GM13977 (cell line): ENCODE data around the gene ADCY4.

Source experiments
- DNase-seq: peaks from one replicate; pipeline ENCODE4 v3.0.0; 2012; ENCODE audit warnings: low spot score
- in situ Hi-C: fragments of 300-500 bp; cut with MboI; formaldehyde crosslinking; loops from one replicate; pipeline ENCODE4 v1.12.0; 2022; ENCODE audit warnings: low sequenced_read_pairs, low pct_unique_long_range_greater_than_20kb, mixed read lengths, inconsistent platforms; ENCODE audit not compliant: unreplicated experiment
- TF ChIP-seq, protein P1 (sequence below): IDR thresholded peaks from 2 replicates; pipeline ENCODE4 v1.5.1; 2012; ENCODE audit warnings: mild to moderate bottlenecking, control low read depth; ENCODE audit not compliant: insufficient read depth; ENCODE audit errors: extremely low read depth, missing control alignments

Gene ADCY4

GRCh38 chr14:24338843-24339242, 4.0 kb upstream of the ADCY4 start:
- DNase-seq, result no peak
- TF ChIP-seq, protein P1, sequence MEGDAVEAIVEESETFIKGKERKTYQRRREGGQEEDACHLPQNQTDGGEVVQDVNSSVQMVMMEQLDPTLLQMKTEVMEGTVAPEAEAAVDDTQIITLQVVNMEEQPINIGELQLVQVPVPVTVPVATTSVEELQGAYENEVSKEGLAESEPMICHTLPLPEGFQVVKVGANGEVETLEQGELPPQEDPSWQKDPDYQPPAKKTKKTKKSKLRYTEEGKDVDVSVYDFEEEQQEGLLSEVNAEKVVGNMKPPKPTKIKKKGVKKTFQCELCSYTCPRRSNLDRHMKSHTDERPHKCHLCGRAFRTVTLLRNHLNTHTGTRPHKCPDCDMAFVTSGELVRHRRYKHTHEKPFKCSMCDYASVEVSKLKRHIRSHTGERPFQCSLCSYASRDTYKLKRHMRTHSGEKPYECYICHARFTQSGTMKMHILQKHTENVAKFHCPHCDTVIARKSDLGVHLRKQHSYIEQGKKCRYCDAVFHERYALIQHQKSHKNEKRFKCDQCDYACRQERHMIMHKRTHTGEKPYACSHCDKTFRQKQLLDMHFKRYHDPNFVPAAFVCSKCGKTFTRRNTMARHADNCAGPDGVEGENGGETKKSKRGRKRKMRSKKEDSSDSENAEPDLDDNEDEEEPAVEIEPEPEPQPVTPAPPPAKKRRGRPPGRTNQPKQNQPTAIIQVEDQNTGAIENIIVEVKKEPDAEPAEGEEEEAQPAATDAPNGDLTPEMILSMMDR, result no peak
- in situ Hi-C loops, result loop anchor here (25.0 kb wide), 1 partner anchor 323 kb away; no protein-coding TSS in a partner anchor

GRCh38 chr14:24337824-24338175, 2.9 kb upstream of the ADCY4 start:
- DNase-seq, result no peak
- TF ChIP-seq, protein P1, result no peak
- in situ Hi-C loops, result loop anchor here (25.0 kb wide), 1 partner anchor 325 kb away; no protein-coding TSS in a partner anchor

GRCh38 chr14:24337144-24337823, 2.4 kb upstream of the ADCY4 start:
- TF ChIP-seq, protein P1, result no peak
- in situ Hi-C loops, result loop anchor here (25.0 kb wide), 1 partner anchor 325 kb away; no protein-coding TSS in a partner anchor
- DNase-seq, result peak; percentile 5

GRCh38 chr14:24335461-24336171, 745 bp upstream of the ADCY4 start:
- in situ Hi-C loops, result loop anchor here (25.0 kb wide), 1 partner anchor 327 kb away; no protein-coding TSS in a partner anchor
- TF ChIP-seq, protein P1, result no peak
- peak; percentile 8 for DNase-seq

- peak; percentile 94 for DNase-seq
- TF ChIP-seq, protein P1, result peak; percentile 75
- in situ Hi-C loops, result loop anchor here (5.0 to 25.0 kb wide), 2 partner anchors 105 to 330 kb away; no protein-coding TSS in a partner anchor
Observed at GRCh38 chr14:24332268-24332993, 2.4 kb downstream of the ADCY4 start.

DNA sequence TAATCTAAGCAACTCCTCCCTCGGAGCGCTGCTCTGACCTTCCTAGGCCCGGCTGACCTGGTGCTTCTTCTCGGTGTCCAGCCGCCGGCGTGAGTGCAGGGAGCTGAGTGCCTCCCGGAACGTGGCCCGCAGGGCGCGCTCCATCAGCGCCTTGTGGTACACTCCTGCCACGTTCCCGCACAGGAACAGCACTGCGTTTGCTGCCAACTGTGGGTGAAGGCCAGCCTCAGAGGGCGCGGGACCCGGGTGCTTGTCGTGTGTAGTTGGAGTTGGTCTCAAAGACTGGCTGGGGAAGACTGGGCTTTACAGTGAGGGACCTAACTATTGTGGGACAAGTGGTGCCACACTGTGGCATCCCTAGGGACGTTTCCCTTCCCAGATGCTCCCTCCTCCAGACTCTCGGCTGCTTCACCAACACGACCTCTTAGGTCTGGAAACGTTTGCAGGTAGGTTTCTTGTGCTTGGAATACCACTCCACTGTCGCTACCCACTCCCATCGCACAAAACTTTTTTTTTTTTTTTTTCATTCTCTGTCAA, 3.1 kb downstream of the ADCY4 start:
- DNase-seq, result no peak
- TF ChIP-seq, protein P1, result no peak
- in situ Hi-C loops, result loop anchor here (5.0 to 25.0 kb wide), 2 partner anchors 106 to 331 kb away; no protein-coding TSS in a partner anchor
